Glutamatergic neuron (in vitro differentiated cells): ENCODE measurements around the gene ZFYVE28. TPM values are rescaled to one million over a fixed set of nuclear protein-coding genes. Genes with fewer than 3 reads are reported as not detected.

Experiments used
- DNase-seq: peaks from one replicate; pipeline ENCODE4 v3.0.0; 2022
- H3K27ac Mint-ChIP-seq: one replicate; pipeline ENCODE4 v1.8.0; 2020; ENCODE audit warnings: mild to moderate bottlenecking, mixed read lengths, inconsistent platforms; ENCODE audit not compliant: unreplicated experiment
- H3K27me3 Mint-ChIP-seq: one replicate; pipeline ENCODE4 v1.8.0; 2020; ENCODE audit warnings: mild to moderate bottlenecking, moderate library complexity, mixed read lengths, inconsistent platforms; ENCODE audit not compliant: unreplicated experiment
- H3K36me3 Mint-ChIP-seq: one replicate; pipeline ENCODE4 v1.8.0; 2020; ENCODE audit warnings: mild to moderate bottlenecking, mixed read lengths, inconsistent platforms; ENCODE audit not compliant: unreplicated experiment
- H3K4me1 Mint-ChIP-seq: one replicate; pipeline ENCODE4 v1.8.0; 2020; ENCODE audit warnings: mild to moderate bottlenecking, low read depth, mixed read lengths, inconsistent platforms; ENCODE audit not compliant: unreplicated experiment
- H3K4me3 Mint-ChIP-seq: one replicate; pipeline ENCODE4 v1.8.0; 2020; ENCODE audit warnings: mild to moderate bottlenecking, mixed read lengths, inconsistent platforms; ENCODE audit not compliant: unreplicated experiment
- H3K9me3 Mint-ChIP-seq: one replicate; pipeline ENCODE4 v1.8.0; 2020; ENCODE audit warnings: mild to moderate bottlenecking, moderate library complexity, mixed read lengths, inconsistent platforms; ENCODE audit not compliant: unreplicated experiment
- total RNA-seq: library from RNA; stranded (reverse); fragmentation: NEBNext Ultra II Directional; extraction: Animal tissue kit (Norgen Biotek cat#: 25700); gene quantifications from one replicate; pipeline ENCODE4 v1.2.1, GENCODE V29; 2021; ENCODE audit not compliant: unreplicated experiment
- TF ChIP-seq, protein P1 (sequence below): fragments of 200-600 bp; sonication (generic); IDR thresholded peaks from one replicate; pipeline ENCODE4 v1.5.0; 2021; ENCODE audit not compliant: partially characterized antibody, unreplicated experiment

The ZFYVE28 gene
- total RNA-seq, 1 donor from 2014 or later = 4.8 TPM

DNA sequence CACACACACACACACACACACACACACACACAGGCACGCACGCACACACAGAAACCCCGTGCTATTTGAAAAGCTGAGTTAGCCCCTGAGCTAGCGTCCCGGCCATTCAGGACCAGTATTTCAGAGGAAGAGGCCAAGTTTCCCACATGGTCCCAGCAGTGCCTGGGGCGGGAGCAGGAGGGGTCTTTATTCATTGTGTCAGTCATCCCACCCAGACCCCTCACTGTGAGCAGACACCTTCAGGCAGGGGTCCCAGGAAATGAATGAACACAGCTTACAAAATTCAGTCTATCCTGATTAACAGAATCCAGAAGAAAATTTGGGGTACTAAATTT, 58.1 kb downstream of the ZFYVE28 start:
- TF ChIP-seq, protein P1, sequence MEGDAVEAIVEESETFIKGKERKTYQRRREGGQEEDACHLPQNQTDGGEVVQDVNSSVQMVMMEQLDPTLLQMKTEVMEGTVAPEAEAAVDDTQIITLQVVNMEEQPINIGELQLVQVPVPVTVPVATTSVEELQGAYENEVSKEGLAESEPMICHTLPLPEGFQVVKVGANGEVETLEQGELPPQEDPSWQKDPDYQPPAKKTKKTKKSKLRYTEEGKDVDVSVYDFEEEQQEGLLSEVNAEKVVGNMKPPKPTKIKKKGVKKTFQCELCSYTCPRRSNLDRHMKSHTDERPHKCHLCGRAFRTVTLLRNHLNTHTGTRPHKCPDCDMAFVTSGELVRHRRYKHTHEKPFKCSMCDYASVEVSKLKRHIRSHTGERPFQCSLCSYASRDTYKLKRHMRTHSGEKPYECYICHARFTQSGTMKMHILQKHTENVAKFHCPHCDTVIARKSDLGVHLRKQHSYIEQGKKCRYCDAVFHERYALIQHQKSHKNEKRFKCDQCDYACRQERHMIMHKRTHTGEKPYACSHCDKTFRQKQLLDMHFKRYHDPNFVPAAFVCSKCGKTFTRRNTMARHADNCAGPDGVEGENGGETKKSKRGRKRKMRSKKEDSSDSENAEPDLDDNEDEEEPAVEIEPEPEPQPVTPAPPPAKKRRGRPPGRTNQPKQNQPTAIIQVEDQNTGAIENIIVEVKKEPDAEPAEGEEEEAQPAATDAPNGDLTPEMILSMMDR = no peak

DNA sequence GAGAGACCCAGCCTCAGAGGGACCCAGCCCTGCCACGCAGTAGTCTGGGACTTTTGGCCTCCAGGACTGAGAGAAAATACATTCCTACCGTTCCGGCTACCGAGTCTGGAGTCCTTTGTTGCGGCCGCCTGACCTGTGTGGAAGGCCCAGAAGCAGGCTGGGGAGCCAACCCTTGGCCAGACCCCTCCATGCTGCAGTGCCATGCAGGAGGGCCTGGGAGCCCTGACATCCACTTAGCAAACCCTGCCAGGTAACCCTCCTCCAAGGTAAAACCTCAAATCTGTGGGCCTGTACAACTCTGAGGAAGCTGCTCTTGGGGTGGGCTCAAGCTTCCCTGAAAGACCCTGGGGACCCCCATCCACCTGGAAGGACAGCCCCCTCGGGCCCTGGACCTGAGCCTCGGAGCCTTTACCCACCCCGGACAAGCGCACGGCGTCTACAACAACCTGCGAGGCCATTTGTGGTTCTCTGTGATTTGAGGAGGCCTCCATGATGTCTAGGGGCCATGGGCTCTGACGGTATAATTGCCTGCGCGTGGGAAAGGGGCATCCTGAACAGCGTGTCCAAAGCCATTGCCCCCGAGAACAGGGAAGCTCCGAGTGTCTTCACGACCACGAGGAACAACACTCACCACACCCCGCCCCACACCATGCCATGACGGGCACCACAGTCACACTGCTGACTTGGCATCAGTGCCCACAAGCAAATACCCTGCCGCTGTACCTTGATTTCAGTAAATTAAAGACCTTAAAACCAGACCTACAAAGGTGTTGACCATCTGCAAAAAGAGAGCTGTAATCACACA, 58.7 kb downstream of the ZFYVE28 start:
- Mint-ChIP-seq H3K4me1 (peaks cover 27% of the 10 kb centered on the region), H3K4me3 (no peak overlapping the region), H3K27me3 (peaks cover 11% of the 10 kb centered on the region), H3K36me3 (no peaks in the 10 kb centered on the region), H3K9me3 (peaks cover 3% of the 10 kb centered on the region), H3K27ac (no peak overlapping the region)
- DNase-seq = no peak
- TF ChIP-seq, protein P1 = no peak

More for the DNA sequence above, 58.1 kb downstream of the ZFYVE28 start:
- no peaks in the 10 kb centered on the region for H3K36me3 Mint-ChIP-seq
- DNase-seq = no peak
- H3K4me3 Mint-ChIP-seq = no peak overlapping the region
- peaks cover 3% of the 10 kb centered on the region for H3K9me3 Mint-ChIP-seq
- H3K27ac Mint-ChIP-seq = no peak overlapping the region
- peaks cover 25% of the 10 kb centered on the region for H3K4me1 Mint-ChIP-seq
- H3K27me3 Mint-ChIP-seq = peaks cover 11% of the 10 kb centered on the region

DNA sequence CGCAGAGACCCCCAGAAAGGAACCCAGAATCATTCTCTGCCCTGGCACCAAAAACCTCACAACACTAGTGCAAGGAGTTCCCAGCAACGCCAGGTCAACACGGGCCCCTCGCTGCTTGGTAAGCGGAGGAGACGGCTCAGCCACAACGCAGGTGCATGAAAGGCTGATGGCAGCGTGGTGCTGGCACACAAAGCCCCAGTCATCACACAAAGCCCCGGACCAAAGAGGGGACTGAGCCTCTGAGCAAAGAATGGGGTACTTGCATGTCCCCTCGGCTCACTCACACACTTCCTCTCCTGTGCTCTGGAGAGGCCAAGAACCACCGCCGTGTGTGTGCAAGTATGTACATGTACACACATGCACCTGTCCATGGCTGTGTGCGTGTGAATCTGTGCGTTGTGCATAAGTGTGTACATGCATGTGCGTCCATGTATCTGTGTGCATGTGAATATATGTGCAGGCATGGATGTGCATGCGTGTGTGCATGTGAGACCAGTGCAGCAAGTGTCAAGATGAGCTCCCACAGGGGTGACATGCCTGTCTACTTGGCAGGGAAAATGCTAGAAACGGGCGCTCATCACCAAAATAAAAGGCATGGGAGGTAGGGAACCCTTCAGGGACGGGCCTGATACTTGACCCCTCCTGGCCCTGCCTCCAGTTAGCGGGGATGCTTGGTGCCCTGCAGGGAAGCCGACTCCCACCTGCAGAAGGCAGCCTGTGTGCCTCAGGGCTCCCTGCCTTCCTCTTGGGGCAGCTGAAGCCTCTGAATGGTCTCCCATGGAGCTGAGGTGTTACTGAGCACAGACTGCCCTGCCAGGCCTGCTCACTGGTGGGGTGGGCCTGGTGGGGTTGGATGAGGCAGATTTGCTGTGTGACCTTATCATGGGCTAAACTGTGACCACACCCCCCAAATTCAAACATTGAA, 60.4 kb downstream of the ZFYVE28 start:
- TF ChIP-seq, protein P1 = no peak
- H3K36me3 Mint-ChIP-seq = no peaks in the 10 kb centered on the region
- no peak for DNase-seq
- H3K4me1 Mint-ChIP-seq = peaks cover 32% of the 10 kb centered on the region
- peaks cover 6% of the 10 kb centered on the region for H3K9me3 Mint-ChIP-seq
- peaks cover 13% of the 10 kb centered on the region for H3K27me3 Mint-ChIP-seq
- no peak overlapping the region for H3K27ac Mint-ChIP-seq
- no peak overlapping the region for H3K4me3 Mint-ChIP-seq

DNA sequence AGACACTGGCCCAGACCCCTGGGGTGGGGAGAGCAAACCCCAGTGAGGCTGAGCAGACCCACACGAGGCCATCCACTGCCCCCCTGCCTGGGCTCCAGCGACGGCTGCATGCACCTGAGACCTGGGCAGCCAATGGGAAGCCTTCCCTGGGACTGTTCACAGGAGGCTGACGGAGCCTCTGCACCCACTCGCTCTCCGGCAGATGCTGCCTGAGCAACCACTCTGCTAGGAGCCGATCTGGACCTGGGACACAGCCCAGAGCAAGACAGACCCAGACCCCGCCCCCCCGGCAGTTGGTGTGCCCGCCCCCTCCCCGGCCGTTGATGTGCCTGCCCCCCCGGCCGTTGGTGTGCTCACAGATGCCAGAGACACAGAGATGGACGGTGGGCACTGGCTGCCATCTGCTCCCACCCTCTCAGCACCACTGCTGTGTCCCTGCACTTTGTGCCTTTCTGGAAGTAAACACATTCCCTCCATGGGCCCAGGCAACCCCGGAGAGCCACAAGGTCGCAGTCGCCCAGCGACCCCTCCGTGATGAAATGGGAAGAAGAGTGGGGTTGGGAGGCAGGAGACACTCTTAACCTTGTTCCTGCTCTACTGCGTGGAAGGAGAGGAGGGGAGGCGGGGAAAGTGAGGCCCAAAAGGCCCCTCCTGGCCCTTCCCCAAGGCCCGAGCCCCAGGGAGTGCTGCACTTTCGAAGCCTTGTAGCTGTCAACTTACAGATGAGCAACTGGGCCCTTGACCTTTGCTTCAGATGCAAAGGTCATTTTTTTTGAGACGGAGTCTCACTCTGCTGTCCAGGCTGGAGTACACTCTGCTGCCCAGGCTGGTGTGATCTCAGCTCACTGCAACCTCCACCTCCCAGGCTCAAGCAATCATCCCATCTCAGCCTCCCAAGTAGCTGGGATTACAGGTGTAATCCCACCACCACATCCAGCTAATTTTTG, 62.0 kb downstream of the ZFYVE28 start:
- Mint-ChIP-seq H3K4me3 (no peak overlapping the region), H3K36me3 (no peaks in the 10 kb centered on the region), H3K27me3 (peaks cover 10% of the 10 kb centered on the region), H3K9me3 (peaks cover 6% of the 10 kb centered on the region), H3K4me1 (peaks cover 27% of the 10 kb centered on the region), H3K27ac (no peak overlapping the region)
- TF ChIP-seq, protein P1 = no peak
- no peak for DNase-seq
